ENCODE results near the gene SFMBT2. TPM values are rescaled to one million over a fixed set of nuclear protein-coding genes. Genes with fewer than 3 reads are reported as not detected.

Gene SFMBT2
- total and polyA plus RNA-seq, 2 of the 4 experiments (the other 2 are of a cell fraction): 0.70 to 1.3 TPM

DNA sequence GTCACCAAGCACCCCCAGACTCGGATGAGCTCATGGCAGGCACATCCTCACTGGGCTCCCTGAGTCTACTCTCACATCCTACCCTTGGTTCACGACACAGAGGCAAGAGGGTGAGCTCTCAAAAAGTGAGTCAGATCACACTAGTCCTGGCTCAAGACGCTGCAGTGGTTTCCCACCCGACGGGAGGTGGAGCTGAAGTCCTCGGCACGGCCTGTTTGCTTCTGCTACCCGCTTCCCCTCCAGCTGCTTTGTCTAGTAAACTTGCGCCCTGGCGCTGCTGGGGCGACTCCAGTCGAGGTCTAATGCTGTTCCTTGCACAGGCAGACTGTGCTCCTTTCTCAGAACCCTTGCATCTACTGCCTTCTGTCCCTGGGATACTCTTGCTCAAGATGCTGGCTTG is 13.5 kb upstream of the SFMBT2 start:
- Histone ChIP-seq H3K27ac (ENCODE audit: insufficient read depth, low read length) (no peak overlapping the region), H2BK5ac (ENCODE audit: low read depth, low read length, poor library complexity, severe bottlenecking) (no peak overlapping the region), H2AK5ac (ENCODE audit: low read depth, low read length) (no peak overlapping the region), H3K36me3 (ENCODE audit: control insufficient read depth, insufficient read depth, low read length) (no peaks in the 10 kb centered on the region), H2BK20ac (ENCODE audit: low read depth, low read length) (no peak overlapping the region), H4K8ac (ENCODE audit: low read depth in 2 of 2, low read length in 2 of 2) (no peak overlapping the region), H3K4me1 (ENCODE audit: control insufficient read depth, insufficient read depth, low read length) (no peaks in the 10 kb centered on the region), H3K4ac (ENCODE audit: low read depth, low read length) (no peak overlapping the region), H3K23ac (ENCODE audit: low read depth, low read length) (no peak overlapping the region), H2BK120ac (ENCODE audit: low read depth, low read length) (no peak overlapping the region), H2AFZ (replicated peaks; ENCODE audit: low read length, poor library complexity) (no peak overlapping the region), H3K79me1 (ENCODE audit: low read depth in 1 of 2, low read length in 2 of 2) (no peaks in the 10 kb centered on the region), H4K20me1 (ENCODE audit: insufficient read depth, low read length) (no peaks in the 10 kb centered on the region), H4K5ac (ENCODE audit: low read depth, low read length) (no peak overlapping the region), H3K14ac (replicated peaks; ENCODE audit: low read depth, low read length) (no peak overlapping the region), H3K56ac (ENCODE audit: extremely low read depth, insufficient read depth, low read length) (no peak overlapping the region), H3K18ac (ENCODE audit: low read depth, low read length) (no peak overlapping the region), H2BK15ac (ENCODE audit: low read depth, low read length) (no peak overlapping the region), H3K4me3 (ENCODE audit: insufficient read depth, low read depth, low read length) (no peak overlapping the region), H3K9ac (ENCODE audit: low read depth, low read length) (no peak overlapping the region), H3K27me3 (ENCODE audit: control insufficient read depth, insufficient read depth, low read length) (no peaks in the 10 kb centered on the region; the same call in 1 of the 2 replicates), H4K91ac (ENCODE audit: insufficient read depth, low read depth, low read length) (no peak overlapping the region), H3K9me3 (ENCODE audit: control insufficient read depth, insufficient read depth, low read length) (no peaks in the 10 kb centered on the region), H3K4me2 (ENCODE audit: low read depth, low read length) (no peak overlapping the region), H2AK9ac (replicated peaks; ENCODE audit: low read depth, low read length, poor library complexity) (no peak overlapping the region), H3K9me1 (ENCODE audit: insufficient read depth, low read length) (no peaks in the 10 kb centered on the region)
- ChIA-PET CTCF (no interaction called here), POLR2A (ENCODE audit: unreplicated experiment) (no interaction called here)
- intact Hi-C loops (cut with micrococcal nuclease) (no loop called here), in situ Hi-C loops (cut with MboI; ENCODE audit: low sequenced_read_pairs) (no loop called here), dilution Hi-C loops (cut with HindIII; ENCODE audit: low sequenced_read_pairs, unreplicated experiment) (loop anchor here (25.0 kb wide), 1 partner anchor 737 kb away; no protein-coding TSS in a partner anchor)
- 58% methylated on average over 10 of the region's 12 CpGs; no CpG with 5 or more reads in 1 of the 2 experiments for WGBS, 2 experiments (ENCODE audit: extremely low coverage in 2 of 2, insufficient read length in 1 of 2)
- TF ChIP-seq FOS (IDR thresholded peaks at IDR 0.05; ENCODE audit: low read depth, low read length) (no peak), CEBPB (IDR thresholded peaks at IDR 0.05; ENCODE audit: low read depth, low read length) (no peak), NFE2L2 (IDR thresholded peaks at IDR 0.05; ENCODE audit: low read depth, low read length) (no peak)
- DNase-seq (no peak), ATAC-seq (ENCODE audit: low read depth) (no peak)
- no TSS peak for BruUV-seq (replicated peaks)

Data from IMR-90 (cell line).